CD4-positive, alpha-beta T cell treated with Interferon alpha-2 for 1 hour (primary cell): ENCODE results near the gene MXRA8.
A peak's percentile ranks its signal among the peaks of the same experiment; 100 is the strongest.
"Not testable (repeated sequence)": the region's sequence is repeated elsewhere in the genome, so short reads cannot be mapped to it uniquely, and the experiment has no call there.

ENCODE experiments used
- DNase-seq, 2 donors: peaks; one replicate each; pipeline ENCODE4 v3.0.0-alpha.2; 2020 to 2022

The MXRA8 gene

GRCh38 chr1:1318777-1319645 is 39.3 kb downstream of the MXRA8 start:
- no peak for DNase-seq

- no peak for DNase-seq
Observed at GRCh38 chr1:1318131-1318652, 40.2 kb downstream of the MXRA8 start.

GRCh38 chr1:1317420-1317819 is 40.9 kb downstream of the MXRA8 start:
- no peak for DNase-seq

GRCh38 chr1:1316199-1316598 is 42.2 kb downstream of the MXRA8 start:
- not testable (repeated sequence) for DNase-seq

- DNase-seq: no peak
Observed at GRCh38 chr1:1315435-1315954, 42.9 kb downstream of the MXRA8 start.

GRCh38 chr1:1314678-1315335 is 43.5 kb downstream of the MXRA8 start:
- no peak for DNase-seq

- DNase-seq: no peak
Observed at GRCh38 chr1:1314237-1314586, 44.1 kb downstream of the MXRA8 start.

GRCh38 chr1:1313500-1314236 is 44.7 kb downstream of the MXRA8 start:
- no peak for DNase-seq

- no peak for DNase-seq
Observed at GRCh38 chr1:1312450-1313314, 45.7 kb downstream of the MXRA8 start.

GRCh38 chr1:1311107-1312104 is 46.9 kb downstream of the MXRA8 start:
- DNase-seq: no peak

GRCh38 chr1:1310476-1311053 is 47.8 kb downstream of the MXRA8 start:
- DNase-seq: no peak

GRCh38 chr1:1310109-1310385 is 48.3 kb downstream of the MXRA8 start:
- DNase-seq: no peak

GRCh38 chr1:1309251-1310108 is 48.9 kb downstream of the MXRA8 start:
- no peak for DNase-seq

GRCh38 chr1:1308756-1309250 is 49.6 kb downstream of the MXRA8 start:
- DNase-seq: no peak

- peak; percentile 89 to 93 for DNase-seq
Observed at GRCh38 chr1:1307923-1308755, 50.2 kb downstream of the MXRA8 start, which contains the start of the genes ACAP3 and PUSL1. Gene ACAP3 (minus strand): TSS chr1:1307930. CDS start chr1:1307815, 115 bp downstream. Gene PUSL1 (plus strand): TSS chr1:1308597. CDS start chr1:1308644, 47 bp downstream.

- no peak for DNase-seq
Observed at GRCh38 chr1:1307261-1307922, 51.0 kb downstream of the MXRA8 start.

- DNase-seq: no peak
Observed at GRCh38 chr1:1306661-1307260, 51.6 kb downstream of the MXRA8 start.
